HG02678 (cell line): ENCODE data around the gene TRIM51.
"Not testable (repeated sequence)": the region's sequence is repeated elsewhere in the genome, so short reads cannot be mapped to it uniquely, and the experiment has no call there.

Experiments
- ATAC-seq: cut with Tn5 transposase; IDR thresholded peaks from one replicate; pipeline ENCODE4 v1.9.1; 2021; ENCODE audit warnings: mild to moderate bottlenecking, moderate library complexity; ENCODE audit not compliant: unreplicated experiment

Gene TRIM51, protein sequence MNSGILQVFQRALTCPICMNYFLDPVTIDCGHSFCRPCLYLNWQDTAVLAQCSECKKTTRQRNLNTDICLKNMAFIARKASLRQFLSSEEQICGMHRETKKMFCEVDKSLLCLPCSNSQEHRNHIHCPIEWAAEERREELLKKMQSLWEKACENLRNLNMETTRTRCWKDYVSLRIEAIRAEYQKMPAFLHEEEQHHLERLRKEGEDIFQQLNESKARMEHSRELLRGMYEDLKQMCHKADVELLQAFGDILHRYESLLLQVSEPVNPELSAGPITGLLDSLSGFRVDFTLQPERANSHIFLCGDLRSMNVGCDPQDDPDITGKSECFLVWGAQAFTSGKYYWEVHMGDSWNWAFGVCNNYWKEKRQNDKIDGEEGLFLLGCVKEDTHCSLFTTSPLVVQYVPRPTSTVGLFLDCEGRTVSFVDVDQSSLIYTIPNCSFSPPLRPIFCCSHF

DNA sequence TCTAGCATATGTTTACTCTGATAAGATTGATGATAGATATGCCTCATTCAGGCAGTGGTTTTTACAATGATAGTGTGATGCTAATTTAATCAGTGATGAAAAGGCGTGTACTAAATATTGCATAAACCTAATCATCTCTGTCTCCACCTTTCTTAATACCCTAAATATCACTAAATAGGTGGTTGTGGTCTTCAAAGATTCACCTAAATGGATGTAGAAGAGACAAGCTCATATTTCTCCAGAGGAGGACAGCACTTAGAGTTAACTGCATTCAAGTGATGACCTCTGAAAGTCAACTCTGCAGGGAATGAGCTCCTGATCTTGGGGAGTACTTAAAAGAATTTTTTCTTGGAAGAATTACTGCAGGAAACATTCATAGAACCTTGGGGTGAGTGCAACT lies at the start of gene TRIM51:
Gene TRIM51, plus strand, starts transcription at position 301 of the 400 bp plus-strand sequence. CDS start 2,132 bp downstream, outside the sequence.
- ATAC-seq, result not testable (repeated sequence)

DNA sequence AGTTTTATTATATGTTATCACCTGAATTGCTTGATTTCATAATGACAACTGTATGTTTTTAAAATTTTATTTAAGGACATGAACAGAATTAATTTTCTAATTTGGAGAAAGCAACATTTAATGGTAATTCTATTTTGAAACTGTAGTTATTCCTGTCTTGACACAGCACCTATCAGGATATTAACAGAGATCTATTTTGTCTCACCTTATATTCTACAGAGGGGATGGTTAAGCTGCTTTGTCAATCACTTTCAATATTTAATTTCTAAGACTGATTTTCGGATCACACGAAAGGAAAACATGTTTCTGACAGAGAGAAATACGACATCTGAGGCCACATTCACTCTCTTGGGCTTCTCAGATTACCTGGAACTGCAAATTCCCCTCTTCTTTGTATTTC lies 44.6 kb upstream of the TRIM51 start, which contains the start of gene OR5D16:
Gene OR5D16, plus strand, starts transcription at position 301 of the 400 bp plus-strand sequence. Its CDS starts 0 bp downstream, at position 301.
- no peak for ATAC-seq

DNA sequence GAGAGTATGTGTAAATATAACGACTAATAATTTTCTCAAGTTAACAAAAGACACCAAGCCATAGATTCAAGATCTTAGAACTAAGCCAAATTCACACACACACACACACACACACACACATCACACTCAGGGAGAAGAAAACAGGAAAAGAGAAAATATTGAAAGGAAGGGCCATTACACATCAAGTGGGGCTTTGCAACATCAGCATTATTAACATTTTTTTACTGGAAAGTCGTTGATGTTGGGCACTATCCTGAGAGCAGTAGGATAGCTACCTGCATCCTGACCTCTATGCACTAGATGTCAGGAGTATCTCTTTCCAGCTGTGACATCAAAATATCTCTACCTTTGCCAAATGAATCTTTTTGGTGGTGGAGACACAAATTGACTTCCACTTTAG lies 35.6 kb upstream of the TRIM51 start:
- no peak for ATAC-seq

DNA sequence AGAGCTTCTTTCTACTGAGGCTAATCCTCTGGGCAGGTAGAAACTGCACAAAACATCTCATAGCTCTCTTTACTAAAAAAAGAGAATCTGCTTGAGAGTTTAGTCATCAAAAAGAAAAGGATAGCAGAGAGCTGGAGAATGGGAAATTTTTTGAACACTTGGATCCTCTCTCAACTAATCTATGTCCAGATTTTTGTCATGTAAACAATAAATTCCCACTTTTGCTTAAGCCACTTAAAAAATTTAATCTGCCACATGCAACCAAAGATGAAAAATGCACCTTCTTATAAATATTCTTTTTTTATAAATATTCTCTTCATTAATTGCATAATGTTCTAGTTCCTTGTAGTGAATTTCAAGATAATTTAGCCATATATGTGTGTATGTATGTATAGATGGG lies 34.1 kb upstream of the TRIM51 start:
- ATAC-seq, result no peak

DNA sequence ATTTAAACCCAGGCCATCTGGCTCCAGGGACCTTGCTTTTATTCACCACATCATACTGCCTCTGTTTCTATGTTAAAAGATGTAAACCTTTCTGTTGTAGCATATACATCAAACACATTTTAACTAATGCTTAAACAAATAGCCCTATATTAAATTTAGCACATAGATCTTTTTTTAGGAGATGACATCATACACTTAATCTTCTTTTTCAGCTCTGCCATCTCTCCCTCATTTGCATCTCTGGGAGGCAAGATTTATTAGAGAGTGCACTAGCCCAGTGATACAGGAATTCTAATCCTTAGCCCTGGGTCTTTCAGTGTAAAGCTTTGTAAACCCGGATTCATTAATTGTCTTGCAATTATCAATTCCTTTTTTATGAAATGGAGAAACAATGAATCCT lies 31.0 kb upstream of the TRIM51 start:
- ATAC-seq, result no peak

DNA sequence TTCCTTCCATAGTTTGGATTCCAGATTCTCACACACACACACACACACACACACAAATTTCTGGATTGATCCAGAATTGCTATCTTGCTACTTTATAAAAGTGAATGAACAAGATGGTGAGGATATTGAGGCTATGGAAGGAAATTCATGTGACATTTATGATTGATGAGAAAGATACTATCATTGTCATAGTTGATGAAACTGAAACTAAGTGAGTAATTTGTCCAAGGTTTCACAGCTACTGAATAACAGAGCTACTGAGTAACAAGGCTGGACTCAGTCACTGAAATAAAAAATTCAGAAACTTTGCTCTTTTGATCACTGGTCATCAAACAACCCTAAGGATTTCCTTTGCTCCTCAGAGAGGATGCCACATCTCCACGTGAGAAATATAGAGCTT lies 28.4 kb upstream of the TRIM51 start:
- no peak for ATAC-seq

DNA sequence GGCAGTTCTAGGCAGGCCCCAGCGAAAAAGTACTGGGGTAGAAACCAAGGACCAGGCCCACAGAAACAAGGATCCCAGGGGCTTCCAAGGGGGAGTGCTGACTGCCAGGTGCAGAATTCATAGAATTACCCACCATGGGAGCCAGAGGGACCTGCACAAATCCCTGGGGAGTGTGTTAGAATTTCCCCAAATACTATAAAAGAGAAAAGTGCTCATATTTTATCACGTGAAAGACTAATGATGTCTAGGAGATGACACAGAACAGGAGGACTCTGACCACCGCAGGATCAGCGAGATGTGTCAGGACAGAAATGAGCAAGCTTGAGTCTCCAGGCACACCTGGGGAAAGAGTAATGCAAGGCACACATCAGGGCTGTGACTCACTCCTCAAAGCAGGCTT lies 15.7 kb upstream of the TRIM51 start:
- ATAC-seq, result not testable (repeated sequence)

DNA sequence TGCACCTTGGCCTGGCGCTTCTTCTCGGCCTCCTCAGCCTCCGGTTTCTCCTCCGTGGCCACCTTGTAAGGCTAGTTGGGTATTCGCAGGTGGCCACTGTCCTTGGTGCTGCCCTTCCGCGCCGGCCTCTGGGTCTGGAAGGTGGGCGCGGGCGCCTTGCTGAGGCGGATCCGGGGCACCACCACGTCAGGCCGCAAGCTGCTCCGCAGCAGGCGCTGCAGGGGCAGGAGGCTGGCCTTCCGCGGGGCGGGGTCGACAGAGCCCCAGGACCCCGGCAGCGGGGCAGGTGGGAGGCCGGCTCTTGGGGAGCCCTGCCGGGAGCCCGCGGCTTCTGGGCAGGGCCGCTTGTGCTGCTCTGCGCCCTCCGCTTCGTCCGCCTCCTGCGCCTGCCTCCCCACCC lies 10.4 kb upstream of the TRIM51 start:
- ATAC-seq, result not testable (repeated sequence)

DNA sequence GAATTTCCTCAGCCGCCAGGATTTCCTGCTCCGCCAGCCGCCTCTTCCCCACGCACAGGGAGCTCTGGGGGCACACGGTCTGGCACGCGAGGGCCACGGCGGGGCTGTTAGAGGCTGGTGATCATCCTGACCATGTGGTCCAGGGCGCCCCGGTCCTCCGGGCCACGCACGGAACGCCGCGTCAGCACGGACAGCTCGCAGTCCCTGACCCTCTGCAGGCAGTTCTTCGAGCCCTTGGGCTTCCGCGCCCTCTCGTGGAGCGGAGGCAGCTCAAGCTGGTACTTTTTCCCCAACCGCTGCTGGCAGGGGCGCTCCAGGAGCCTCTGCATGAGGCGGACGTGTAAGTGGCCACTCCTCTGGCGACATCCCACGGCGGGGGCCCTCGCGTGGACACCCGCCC lies 10.0 kb upstream of the TRIM51 start:
- not testable (repeated sequence) for ATAC-seq

DNA sequence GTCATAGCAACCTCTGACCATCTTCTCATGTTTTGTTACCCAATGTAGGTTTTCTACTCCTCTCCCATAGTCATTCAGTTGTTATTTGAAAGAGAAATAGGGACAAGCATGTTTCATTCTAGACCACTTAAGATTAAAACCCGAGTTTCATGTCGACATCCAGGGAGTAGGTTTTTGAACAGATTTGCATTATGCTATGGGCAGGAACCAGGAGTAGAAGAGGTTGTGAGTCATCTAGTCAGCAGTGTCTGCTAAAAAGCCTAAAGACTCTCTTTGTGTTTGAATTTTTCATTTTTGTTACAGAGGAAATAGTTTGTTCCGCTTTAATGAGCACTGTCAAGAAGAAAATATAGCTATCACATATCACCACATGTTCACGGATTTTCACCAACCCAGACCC lies 1.9 kb downstream of the TRIM51 start:
- ATAC-seq, result not testable (repeated sequence)

DNA sequence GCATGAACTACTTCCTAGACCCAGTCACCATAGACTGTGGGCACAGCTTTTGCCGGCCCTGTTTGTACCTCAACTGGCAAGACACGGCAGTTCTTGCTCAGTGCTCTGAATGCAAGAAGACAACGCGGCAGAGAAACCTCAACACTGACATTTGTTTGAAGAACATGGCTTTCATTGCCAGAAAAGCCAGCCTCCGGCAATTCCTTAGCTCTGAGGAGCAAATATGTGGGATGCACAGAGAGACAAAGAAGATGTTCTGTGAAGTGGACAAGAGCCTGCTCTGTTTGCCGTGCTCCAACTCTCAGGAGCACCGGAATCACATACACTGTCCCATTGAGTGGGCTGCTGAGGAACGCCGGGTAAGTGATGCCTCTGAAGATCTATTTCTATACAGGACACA lies 2.4 kb downstream of the TRIM51 start:
- not testable (repeated sequence) for ATAC-seq

DNA sequence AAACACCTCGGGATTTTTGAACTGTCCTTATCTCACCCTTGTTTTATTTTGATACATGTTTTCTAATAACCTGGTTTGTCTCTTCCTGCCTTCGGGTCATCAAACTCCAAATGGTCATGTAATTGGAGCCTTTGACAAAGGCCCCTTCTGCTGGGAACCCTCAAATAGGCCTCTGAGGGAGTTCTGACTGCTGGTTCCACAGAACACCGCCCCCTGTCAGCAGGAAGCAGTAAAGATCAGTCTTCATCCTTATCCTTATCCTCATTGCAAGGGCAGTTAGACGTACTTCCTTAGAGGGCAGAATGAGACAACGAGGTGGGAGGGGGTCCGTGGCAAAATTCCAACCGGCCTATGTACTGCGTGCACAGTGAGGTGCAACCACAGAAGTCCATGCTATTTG lies 12.1 kb downstream of the TRIM51 start:
- ATAC-seq, result no peak

DNA sequence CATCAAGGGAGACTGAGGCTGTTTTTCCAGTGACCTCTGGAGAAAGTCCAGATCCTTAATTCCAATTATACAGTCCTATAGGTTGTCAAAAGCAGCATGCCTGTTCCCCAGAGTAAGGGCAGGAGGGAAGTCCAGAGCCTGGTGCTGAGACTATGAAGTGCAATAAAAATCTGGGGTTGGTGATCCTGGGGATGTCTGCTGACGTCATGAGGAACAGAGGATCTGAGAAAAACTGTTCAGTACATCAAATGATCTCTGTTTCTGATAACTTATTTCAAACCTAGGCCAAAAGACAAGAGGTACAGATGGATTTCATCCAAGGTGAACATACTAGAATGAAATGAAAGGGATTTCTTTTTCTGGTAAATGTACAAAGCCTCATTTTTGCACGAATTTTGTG lies 19.2 kb downstream of the TRIM51 start:
- no peak for ATAC-seq

DNA sequence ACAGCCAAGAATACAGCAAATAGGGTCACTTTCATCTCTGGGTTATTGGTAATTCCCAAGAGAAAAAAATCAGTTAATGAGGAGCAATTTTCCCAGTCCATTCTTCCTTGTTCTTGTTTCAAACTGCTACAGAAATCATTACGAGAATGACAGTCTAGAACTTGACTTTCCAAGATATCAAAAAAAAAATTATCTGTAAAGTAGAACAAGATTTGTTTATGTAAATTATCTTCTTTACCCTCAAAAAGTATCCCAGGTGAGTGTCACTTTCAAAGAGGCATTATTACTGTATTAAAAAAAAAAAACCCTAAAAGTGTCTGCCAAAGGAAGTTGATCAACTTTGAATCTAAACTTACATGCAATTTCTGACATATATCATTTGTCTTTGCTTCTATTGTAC lies 31.4 kb downstream of the TRIM51 start, which contains the start of gene OR5W2:
Gene OR5W2, minus strand, starts transcription at position 101 of the 400 bp plus-strand sequence. Its CDS starts 0 bp downstream, at position 101.
- ATAC-seq, result no peak

DNA sequence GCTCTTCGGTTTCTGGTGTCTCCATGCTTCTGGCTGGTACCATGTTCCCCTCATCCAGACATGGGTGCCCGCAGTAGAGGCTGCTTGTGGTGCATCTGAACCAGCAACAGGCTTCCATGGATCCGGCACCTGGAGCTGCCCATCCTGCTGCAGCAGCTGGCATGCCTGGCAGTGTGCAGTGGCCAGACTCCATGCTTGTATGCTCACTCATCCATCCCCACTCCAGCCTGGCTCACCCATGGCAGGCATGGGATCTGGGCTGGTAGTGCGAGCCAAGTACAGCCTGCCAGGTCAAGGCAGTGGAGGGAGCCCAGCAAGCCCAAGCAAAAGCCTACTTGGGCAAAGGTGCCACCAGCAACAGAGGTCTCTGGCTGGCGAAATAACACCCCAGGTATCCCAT lies 37.4 kb downstream of the TRIM51 start:
- ATAC-seq, result no peak

DNA sequence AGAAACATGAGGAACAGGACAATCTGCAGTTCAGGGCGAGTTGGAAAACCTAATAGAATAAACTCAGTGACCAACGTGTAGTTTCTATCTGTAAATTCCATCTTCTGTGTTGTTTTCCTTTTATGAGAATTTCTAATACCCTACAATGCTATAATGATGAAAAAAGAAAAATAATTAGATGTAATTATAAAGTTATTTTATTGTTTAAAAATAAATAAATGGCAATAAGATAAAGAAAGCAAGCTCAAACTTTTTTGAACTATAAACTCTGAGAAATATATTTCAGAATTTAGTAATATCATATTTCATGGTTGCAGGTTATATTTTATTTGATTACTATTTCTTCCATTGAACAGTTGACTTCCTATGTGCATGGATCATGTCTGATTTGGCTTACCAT lies 53.2 kb downstream of the TRIM51 start, which contains the start of gene OR5I1:
Gene OR5I1, minus strand, starts transcription at position 101 of the 400 bp plus-strand sequence. Its CDS starts 0 bp downstream, at position 101.
- ATAC-seq, result no peak
